Ovary (tissue), 9 donors: ENCODE measurements around the gene IL5RA. TPM values are rescaled to one million over a fixed set of nuclear protein-coding genes. Genes with fewer than 3 reads are reported as not detected.
A peak's percentile ranks its signal among the peaks of the same experiment; 100 is the strongest.

Source experiments
- DNase-seq, 5 donors: peaks; one replicate each; pipeline ENCODE4 v3.0.0-alpha.2; 2019 to 2020
- H3K27ac ChIP-seq, 2 donors: fragments of 200-600 bp; one replicate each; pipeline versions ENCODE4 v1.5.1 to v1.8.0; 2019 to 2022
- H3K27me3 ChIP-seq: fragments of 200-600 bp; one replicate; pipeline ENCODE4 v1.8.0; 2022
- H3K36me3 ChIP-seq: fragments of 200-600 bp; sonication (generic); one replicate; pipeline ENCODE4 v1.5.1; 2019
- H3K4me1 ChIP-seq: one replicate; pipeline ENCODE4 v1.8.1; 2013; ENCODE audit warnings: mild to moderate bottlenecking, moderate library complexity; ENCODE audit not compliant: insufficient read depth
- H3K4me3 ChIP-seq: fragments of 200-600 bp; sonication (generic); one replicate; pipeline ENCODE4 v1.5.1; 2017
- H3K9me3 ChIP-seq, 2 donors: fragments of 200-600 bp in 1 of 2; sonication (generic) in 1 of 2; one replicate each; pipeline versions ENCODE4 v1.5.1 to v1.8.1; 2013 to 2019; ENCODE audit warnings: mild to moderate bottlenecking in 1 of 2, moderate library complexity in 1 of 2
- CTCF ChIP-seq, 3 donors: fragments of 450-650 bp in 2 of 3; fragments of 200-600 bp in 1 of 3; IDR thresholded peaks; one replicate each; pipeline versions ENCODE4 v1.5.1 to v1.8.0; 2016 to 2022; ENCODE audit warnings: antibody characterized with exemption in 3 of 3, mild to moderate bottlenecking in 1 of 3
- EP300 ChIP-seq: sonication (generic); formaldehyde crosslinking; IDR thresholded peaks from one replicate; pipeline ENCODE4 v1.6.1; 2017; ENCODE audit warnings: antibody characterized with exemption
- POLR2A ChIP-seq: fragments of 450-650 bp; IDR thresholded peaks from one replicate; pipeline ENCODE4 v1.6.1; 2017; ENCODE audit warnings: antibody characterized with exemption, mild to moderate bottlenecking, moderate library complexity
- WGBS, 3 donors: extraction: QIAGEN DNeasy Blood & Tissue Kit in 1 of 3; methylation state at CpG; one replicate each; pipeline versions ENCODE4 v1.1.5 to v1.1.7; 2013 to 2017; 5-methylcytosine and 5-hydroxymethylcytosine counted together
- intact Hi-C, 4 donors: fragments of 100-400 bp; cut with DNase I; formaldehyde crosslinking; loops; one replicate each; pipeline versions ENCODE4 v1.11.0 to v1.15.1; 2022 to 2023
- polyA plus RNA-seq, 2 donors: library from polyadenylated mRNA; stranded (reverse); fragments of 200-250 nt in 1 of 2; fragments of 350-450 nt in 1 of 2; fragmentation: Illumina TruSeq in 1 of 2; extraction: RNeasy Lipid Tissue Mini Kit (QIAGEN cat#74804) in 1 of 2; gene quantifications; one replicate each; pipeline ENCODE4 v1.2.3, GENCODE V29; 2013 to 2014
- total RNA-seq, 7 donors: library from RNA; depleted of rRNA in 2 of 7; stranded (reverse); fragments of >200 nt in 2 of 7; fragmentation: NEBNext Ultra II Directional in 3 of 7; extraction: Animal tissue kit (Norgen Biotek cat#: 25700) in 3 of 7; gene quantifications; one replicate each; pipeline versions ENCODE4 v1.1.0 to v1.2.4, GENCODE V29; 2016 to 2023
- donor health status: DM: no; HTN: no; CAD: no; lungs with moderate emphysema.
- donor health status: DM: no; HTN: no; CAD: no.
- donor health status: Bipolar disorder and iron deficiency.
- donor health status: DM: yes; HTN: yes; CAD: no.
- donor health status: DM: no; HTN: no; CAD: no.
- donor health status: DM: yes; HTN: yes; CAD: no.

IL5RA gene
- total and polyA plus RNA-seq, 9 donors: 0.07 to 7.9 (median 0.99) TPM; not detected in 2

DNA sequence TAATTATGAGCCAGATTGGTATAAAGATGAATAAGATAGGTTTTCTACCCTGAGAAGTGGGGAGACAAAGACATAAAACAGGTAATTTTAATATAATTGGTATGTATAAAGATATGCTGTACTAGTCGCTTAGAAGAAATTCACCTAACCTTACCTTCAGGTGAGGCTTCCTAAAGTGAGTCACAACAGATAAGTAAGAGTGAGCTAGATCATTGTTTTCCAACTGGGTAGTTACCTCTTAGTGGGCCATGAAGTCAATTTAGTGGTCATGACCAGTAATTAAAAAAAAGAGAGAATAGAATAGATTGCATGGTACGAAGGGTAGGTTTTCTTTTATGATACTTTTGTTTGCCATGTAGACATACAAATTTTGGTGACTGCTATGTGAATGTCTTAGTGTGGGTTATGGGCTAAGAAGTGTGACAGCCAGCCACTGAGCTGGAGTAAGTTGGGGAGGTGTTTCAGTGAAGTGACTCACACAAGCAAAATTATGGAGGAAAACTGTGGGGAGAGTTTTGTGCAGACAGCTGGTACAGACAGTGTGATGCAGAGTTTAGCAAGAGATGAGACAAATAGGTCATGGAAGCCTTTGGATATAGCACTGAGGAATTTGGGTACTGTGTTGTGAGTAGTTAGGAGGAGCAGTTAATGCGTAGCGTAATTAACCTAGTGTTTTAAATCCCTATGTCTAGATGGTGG lies 24.7 kb upstream of the IL5RA start:
- DNase-seq: no peak
- H3K27ac ChIP-seq: no peak overlapping the region
- intact Hi-C loops: no loop called here
- TF ChIP-seq EP300 (no peak), POLR2A (no peak), CTCF (IDR thresholded peaks at IDR 0.05) (no peak)
- H3K27me3 ChIP-seq: no peaks in the 10 kb centered on the region
- no peak overlapping the region for H3K4me3 ChIP-seq
- H3K9me3 ChIP-seq: no peaks in the 10 kb centered on the region
- no peaks in the 10 kb centered on the region for H3K4me1 ChIP-seq
- no peaks in the 10 kb centered on the region for H3K36me3 ChIP-seq
- WGBS, 3 donors: 97 to 98% (median 98%) methylated on average over 4 of the region's 4 CpGs

DNA sequence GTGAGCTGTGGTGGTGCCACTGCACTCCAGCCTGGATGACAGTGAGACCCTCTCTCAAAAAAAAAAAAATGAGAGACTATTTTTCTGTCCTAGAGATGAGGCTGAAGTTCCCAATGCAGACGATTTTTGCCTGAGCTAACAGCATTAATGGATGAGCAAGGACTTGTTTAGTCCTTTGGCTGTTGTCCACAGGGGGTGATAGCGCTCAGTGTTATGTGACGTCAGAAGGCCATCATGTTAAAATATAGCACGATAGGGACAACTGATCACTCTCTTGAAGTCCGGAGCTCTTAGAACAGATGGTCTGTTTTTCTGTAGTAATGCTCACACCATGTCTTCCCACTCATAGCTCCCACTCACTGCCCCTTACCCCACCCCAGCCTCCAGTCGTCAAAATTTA lies 23.3 kb upstream of the IL5RA start:
- Histone ChIP-seq H3K4me1 (no peaks in the 10 kb centered on the region), H3K4me3 (no peak overlapping the region), H3K36me3 (no peaks in the 10 kb centered on the region), H3K9me3 (no peaks in the 10 kb centered on the region), H3K27me3 (no peaks in the 10 kb centered on the region), H3K27ac (no peak overlapping the region)
- WGBS, 3 donors: 42 to 65% (median 50%) methylated on average over 6 of the region's 6 CpGs
- DNase-seq: no peak
- no peak for TF ChIP-seq CTCF (IDR thresholded peaks at IDR 0.05)
- no peak for TF ChIP-seq POLR2A
- no peak for TF ChIP-seq EP300
- intact Hi-C loops: no loop called here

- TF ChIP-seq EP300 (no peak), CTCF (IDR thresholded peaks at IDR 0.05) (no peak), POLR2A (no peak)
- no peaks in the 10 kb centered on the region for H3K36me3 ChIP-seq
- DNase-seq: no peak
- no peak overlapping the region for H3K27ac ChIP-seq
- H3K27me3 ChIP-seq: no peaks in the 10 kb centered on the region
- H3K9me3 ChIP-seq: no peaks in the 10 kb centered on the region
- no peak overlapping the region for H3K4me3 ChIP-seq
- H3K4me1 ChIP-seq: no peaks in the 10 kb centered on the region
- intact Hi-C loops: no loop called here
- WGBS, 3 donors: 75 to 77% (median 76%) methylated on average over 5 of the region's 5 CpGs
These were observed 19.4 kb upstream of the IL5RA start for GRCh38 chr3:3129579-3129978.

DNA sequence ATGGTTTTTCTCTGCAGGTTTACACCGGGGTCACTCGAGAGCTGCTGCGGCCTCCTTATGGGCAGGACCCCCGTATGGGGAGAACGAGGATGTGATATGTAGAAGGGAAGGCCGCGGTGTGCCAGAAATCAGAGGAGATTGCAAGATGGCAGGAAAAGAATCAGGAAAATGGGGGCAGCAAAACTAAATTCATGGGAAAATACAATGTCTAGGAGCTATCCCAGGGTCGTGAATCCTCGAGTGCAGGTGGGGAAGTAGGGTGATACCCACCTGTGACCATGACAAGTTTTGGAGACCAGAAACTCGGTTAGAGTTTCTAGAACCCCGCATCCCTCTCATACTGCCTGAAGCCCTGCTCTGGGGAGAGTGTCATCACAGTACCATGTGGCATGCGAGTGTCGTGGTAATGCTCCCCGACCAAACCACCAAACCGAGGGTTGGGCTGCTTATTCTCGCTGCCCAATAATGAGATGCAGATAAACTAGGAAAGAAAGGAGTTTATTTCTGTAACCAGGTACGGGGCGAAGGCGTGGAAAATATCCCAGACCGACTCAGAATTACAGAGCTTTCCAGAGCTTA lies 17.3 kb upstream of the IL5RA start:
- DNase-seq: no peak

More for the DNA sequence above, 17.3 kb upstream of the IL5RA start:
- Histone ChIP-seq H3K9me3 (no peaks in the 10 kb centered on the region), H3K36me3 (no peaks in the 10 kb centered on the region), H3K27me3 (no peaks in the 10 kb centered on the region), H3K27ac (peak overlapping the region; percentile 57 to 82), H3K4me1 (no peaks in the 10 kb centered on the region), H3K4me3 (peak overlapping the region; percentile 77)
- 37 to 42% (median 39%) methylated on average over 20 of the region's 20 CpGs for WGBS, 3 donors
- TF ChIP-seq POLR2A: no peak
- no peak for TF ChIP-seq EP300
- TF ChIP-seq CTCF (IDR thresholded peaks at IDR 0.05): no peak
- intact Hi-C loops: no loop called here
